Measurements from ENCODE around the gene MEX3D.

- TF ChIP-seq POLR2A (IDR thresholded peaks at IDR 0.05; ENCODE audit: low read depth, low read length) (no peak), PAX5 (IDR thresholded peaks at IDR 0.05; ENCODE audit: insufficient read depth, low read length, severe bottlenecking) (no peak), TAF1 (IDR thresholded peaks at IDR 0.05; ENCODE audit: low read depth, low read length) (no peak)
Observed at GRCh38 chr19:1526979-1527649, 41.0 kb downstream of the MEX3D start.
